T1000 (cell line): ENCODE results near the gene ENO2.

Experiments
- DNase-seq: peaks from one replicate; lab custom pipeline; 2025; ENCODE audit warnings: mixed read lengths; lab: John Stamatoyannopoulos, UW

ENO2 gene

GRCh38 chr12:6912164-6912935, 2.0 kb upstream of the ENO2 start:
- DNase-seq = no peak

GRCh38 chr12:6914947-6915788, 788 bp downstream of the ENO2 start:
- no peak for DNase-seq

GRCh38 chr12:6915789-6916285, 1.5 kb downstream of the ENO2 start:
- DNase-seq = no peak

GRCh38 chr12:6916426-6917200, 2.2 kb downstream of the ENO2 start:
- DNase-seq = no peak

DNA sequence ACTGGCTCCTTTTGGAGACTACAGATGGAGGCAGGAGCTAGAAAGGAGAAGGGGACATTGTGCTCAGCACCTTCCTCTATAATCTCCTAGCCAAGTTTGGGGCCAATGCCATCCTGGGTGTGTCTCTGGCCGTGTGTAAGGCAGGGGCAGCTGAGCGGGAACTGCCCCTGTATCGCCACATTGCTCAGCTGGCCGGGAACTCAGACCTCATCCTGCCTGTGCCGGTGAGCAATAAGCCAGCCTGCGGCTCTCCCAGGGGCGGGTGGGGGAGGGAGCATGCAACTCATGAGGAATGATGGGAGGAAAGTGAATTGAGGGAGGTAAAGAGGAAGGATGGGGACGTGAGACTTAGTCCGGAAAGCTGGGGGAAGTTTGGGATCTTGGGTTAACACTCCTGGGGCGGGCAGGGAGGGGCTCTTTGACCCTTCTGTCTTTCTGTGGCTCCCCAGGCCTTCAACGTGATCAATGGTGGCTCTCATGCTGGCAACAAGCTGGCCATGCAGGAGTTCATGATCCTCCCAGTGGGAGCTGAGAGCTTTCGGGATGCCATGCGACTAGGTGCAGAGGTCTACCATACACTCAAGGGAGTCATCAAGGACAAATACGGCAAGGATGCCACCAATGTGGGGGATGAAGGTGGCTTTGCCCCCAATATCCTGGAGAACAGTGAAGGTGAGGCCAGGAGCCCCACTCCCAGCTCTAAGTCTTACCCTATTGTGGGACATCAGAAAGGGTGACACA, 3.3 kb downstream of the ENO2 start:
- DNase-seq = no peak

DNA sequence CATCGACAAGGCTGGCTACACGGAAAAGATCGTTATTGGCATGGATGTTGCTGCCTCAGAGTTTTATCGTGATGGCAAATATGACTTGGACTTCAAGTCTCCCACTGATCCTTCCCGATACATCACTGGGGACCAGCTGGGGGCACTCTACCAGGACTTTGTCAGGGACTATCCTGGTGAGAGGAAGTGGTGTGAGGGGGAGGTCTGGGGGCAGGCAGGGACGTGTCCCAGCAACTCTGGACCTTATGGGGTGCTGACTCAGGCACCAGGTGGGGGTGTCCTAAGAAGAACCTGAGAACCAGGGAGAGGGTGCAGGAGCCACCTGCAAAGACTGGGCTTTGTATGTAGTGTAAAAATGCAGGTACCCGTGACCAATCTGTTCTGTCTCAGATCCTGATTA, 5.2 kb downstream of the ENO2 start:
- no peak for DNase-seq

DNA sequence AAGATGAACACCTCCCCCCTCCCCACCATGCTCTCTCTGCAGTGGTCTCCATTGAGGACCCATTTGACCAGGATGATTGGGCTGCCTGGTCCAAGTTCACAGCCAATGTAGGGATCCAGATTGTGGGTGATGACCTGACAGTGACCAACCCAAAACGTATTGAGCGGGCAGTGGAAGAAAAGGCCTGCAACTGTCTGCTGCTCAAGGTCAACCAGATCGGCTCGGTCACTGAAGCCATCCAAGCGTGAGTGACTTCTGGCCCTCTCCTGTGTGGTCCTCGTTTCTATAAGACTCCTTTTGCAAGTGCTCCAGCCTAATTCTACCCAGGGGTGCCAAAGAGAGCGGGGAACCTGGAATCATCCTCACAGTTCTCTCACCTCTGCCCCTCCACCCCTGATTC, 7.2 kb downstream of the ENO2 start:
- no peak for DNase-seq

DNA sequence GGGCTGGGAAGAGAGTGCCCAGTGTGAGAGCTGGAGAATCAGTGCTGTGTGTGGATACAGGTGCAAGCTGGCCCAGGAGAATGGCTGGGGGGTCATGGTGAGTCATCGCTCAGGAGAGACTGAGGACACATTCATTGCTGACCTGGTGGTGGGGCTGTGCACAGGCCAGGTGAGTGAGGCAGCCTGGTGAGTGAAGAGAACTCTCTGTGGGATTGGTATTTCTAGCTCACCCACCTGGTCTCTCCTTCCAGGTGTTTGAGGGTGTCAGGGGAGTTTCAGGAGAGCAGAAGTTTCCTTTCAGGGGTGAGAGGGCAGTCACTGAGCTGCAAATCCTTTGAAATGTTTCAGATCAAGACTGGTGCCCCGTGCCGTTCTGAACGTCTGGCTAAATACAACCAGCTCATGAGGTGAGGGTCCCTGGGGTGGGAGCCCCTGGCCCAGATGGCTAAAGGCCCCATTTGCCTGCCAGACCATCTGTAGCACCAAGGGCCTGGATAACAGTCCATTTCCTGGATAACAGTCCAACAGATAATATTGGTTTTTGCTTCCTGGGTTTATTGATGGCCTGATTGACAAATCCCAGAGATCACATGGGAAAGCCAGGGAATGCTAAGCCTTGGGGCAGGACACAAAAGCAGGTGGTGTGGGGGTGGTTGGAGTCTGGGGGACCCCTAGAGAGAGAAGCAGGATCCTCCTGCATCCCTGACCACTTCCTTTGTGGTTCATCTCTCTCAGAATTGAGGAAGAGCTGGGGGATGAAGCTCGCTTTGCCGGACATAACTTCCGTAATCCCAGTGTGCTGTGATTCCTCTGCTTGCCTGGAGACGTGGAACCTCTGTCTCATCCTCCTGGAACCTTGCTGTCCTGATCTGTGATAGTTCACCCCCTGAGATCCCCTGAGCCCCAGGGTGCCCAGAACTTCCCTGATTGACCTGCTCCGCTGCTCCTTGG, 7.9 kb downstream of the ENO2 start:
- DNase-seq = no peak

- no peak for DNase-seq
Observed at GRCh38 chr12:6923003-6923732, 8.8 kb downstream of the ENO2 start.

DNA sequence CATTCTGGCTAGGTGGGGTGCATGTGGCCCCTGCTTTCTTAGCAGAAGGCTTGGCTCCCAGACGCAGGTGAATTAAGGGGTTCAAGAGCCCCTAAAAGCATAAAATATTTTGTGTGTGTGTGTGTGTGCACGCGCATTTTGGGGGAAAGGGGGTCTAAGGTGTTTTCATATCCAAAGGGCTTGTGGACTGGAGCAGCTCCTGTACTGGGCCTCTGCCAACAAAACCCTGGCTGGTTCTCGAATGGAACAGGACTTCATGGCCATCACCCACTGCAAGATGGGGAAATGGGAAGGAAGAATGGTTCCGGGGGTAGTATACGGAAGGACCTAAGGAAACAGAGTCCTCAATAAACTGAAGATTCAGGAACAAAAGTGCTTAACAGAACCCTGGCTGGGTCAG, 9.5 kb downstream of the ENO2 start:
- no peak for DNase-seq

GRCh38 chr12:6925239-6925539, 10.8 kb downstream of the ENO2 start:
- no peak for DNase-seq

GRCh38 chr12:6925540-6926279, 11.3 kb downstream of the ENO2 start:
- DNase-seq = no peak

DNA sequence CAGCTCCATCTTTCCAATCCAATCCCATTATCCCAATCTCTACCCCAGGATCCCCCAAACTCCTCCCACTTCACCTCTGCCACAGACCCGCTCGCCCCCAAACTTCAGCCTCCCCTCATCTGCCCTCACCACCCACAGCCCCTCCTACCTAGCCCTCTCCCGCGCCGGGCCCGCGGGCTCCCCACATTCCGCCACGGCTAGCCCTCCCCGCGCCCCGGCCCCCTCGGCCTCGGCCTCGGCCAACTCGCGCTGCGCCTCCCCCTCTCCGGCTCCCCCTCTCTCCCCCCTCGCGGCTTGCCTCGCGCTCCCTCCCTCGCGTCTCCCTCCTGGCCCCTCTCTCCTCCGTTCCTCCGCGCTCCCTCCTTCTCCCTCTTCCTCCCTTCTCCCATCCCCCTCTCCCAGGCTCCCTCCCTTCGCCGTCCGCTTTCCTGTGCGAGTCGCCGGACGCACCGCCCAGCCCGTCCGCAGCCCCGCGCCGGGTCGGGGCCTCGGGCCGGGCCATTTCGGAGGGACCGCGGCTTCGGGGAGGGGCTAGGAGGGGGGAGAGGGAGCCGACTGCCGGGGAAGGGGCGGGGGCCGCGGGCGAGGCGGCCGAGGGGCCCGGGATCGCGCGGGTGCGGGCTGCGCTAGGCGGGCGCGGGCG, 13.1 kb downstream of the ENO2 start, which contains the start of gene ATN1:
Gene ATN1, plus strand, starts transcription at position 581 of the 643 bp plus-strand sequence. CDS start 6,043 bp downstream, outside the sequence.
- DNase-seq = no peak

GRCh38 chr12:6928022-6928702, 13.8 kb downstream of the ENO2 start:
- no peak for DNase-seq

DNA sequence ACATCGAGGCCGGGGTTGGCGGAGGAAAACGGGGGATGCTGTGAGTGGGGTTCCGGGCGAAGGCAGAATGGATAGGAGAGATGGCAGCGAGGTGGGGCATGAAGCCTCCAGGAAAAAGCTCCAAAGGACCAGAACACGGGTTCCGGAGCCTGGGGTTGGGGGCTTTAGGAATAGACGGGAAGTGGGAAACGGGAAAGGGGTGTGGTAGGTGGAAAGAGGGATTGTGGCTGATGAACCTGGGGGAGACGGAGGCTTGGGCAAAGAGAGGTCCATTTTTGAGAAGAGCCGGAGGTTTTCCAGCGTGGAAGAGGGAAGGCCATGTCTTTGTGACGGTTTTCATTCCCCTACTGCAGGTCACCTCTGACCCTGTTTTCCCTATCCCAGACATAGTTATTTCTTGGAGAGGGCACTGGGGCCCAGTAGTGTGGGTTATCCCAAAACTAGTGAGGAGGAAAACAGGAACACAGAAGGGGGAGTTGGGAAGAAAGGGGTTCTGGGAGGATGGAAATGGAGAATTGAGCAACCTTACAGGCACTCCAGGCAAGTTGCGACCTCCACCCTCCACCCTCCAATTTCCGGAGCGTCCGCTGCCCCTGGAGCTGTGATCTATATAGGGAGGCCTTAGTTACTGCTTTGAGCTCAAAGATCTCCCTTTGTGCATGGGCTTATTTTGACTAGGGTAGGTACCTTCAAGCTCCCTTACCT, 14.5 kb downstream of the ENO2 start:
- DNase-seq = no peak

- no peak for DNase-seq
Observed at GRCh38 chr12:6929466-6930452, 15.4 kb downstream of the ENO2 start.
